Testis (tissue), 3 donors: Measurements from ENCODE around the gene GLCE. TPM values are rescaled to one million over a fixed set of nuclear protein-coding genes. Genes with fewer than 3 reads are reported as not detected.

ENCODE experiments used
- DNase-seq: peaks from one replicate; pipeline ENCODE4 v3.0.0-alpha.2; 2019
- H3K27ac ChIP-seq, 2 donors: fragments of 200-600 bp; sonication (generic); one replicate each; pipeline ENCODE4 v1.5.1; 2019
- H3K27me3 ChIP-seq: fragments of 200-600 bp; sonication (generic); one replicate; pipeline ENCODE4 v1.5.1; 2019
- H3K36me3 ChIP-seq: fragments of 200-600 bp; sonication (generic); one replicate; pipeline ENCODE4 v1.5.1; 2017; ENCODE audit warnings: low read depth; ENCODE audit errors: missing control alignments
- H3K4me1 ChIP-seq: fragments of 200-600 bp; sonication (generic); one replicate; pipeline ENCODE4 v1.5.1; 2019
- H3K4me3 ChIP-seq, 2 donors: fragments of 200-600 bp; sonication (generic); one replicate each; pipeline ENCODE4 v1.5.1; 2017 to 2019
- H3K9me3 ChIP-seq: fragments of 200-600 bp; sonication (generic); one replicate; pipeline ENCODE4 v1.5.1; 2017
- POLR2A ChIP-seq: fragments of 450-650 bp; IDR thresholded peaks from one replicate; pipeline ENCODE4 v1.6.1; 2017; ENCODE audit warnings: antibody characterized with exemption, mild to moderate bottlenecking, moderate library complexity
- WGBS, 2 donors: methylation state at CpG; one replicate each; pipeline ENCODE4 v1.1.5; 2018; 5-methylcytosine and 5-hydroxymethylcytosine counted together
- intact Hi-C: fragments of 100-400 bp; cut with DNase I; formaldehyde crosslinking; loops from one replicate; pipeline ENCODE4 v1.15.1; 2023; ENCODE audit warnings: low total_unique reads
- polyA plus RNA-seq: library from polyadenylated mRNA; stranded (reverse); fragments of 350-450 nt; fragmentation: Illumina TruSeq; extraction: RNeasy Lipid Tissue Mini Kit (QIAGEN cat#74804); gene quantifications from one replicate; pipeline ENCODE4 v1.2.3, GENCODE V29; 2014; ENCODE audit warnings: low read depth, low replicate concordance; ENCODE audit not compliant: insufficient read depth
- total RNA-seq, 2 donors: library from RNA; depleted of rRNA; stranded (reverse); fragments of >200 nt; gene quantifications; one replicate each; pipeline ENCODE4 v1.2.3, GENCODE V29; 2016
- TF ChIP-seq, protein P1 (sequence below), 3 experiments: fragments of 450-650 bp in 2 of 3; fragments of 200-600 bp in 1 of 3; sonication (generic) in 1 of 3; IDR thresholded peaks; one replicate each; pipeline ENCODE4 v1.5.1; 2016 to 2019; ENCODE audit warnings: antibody characterized with exemption in 3 of 3, mild to moderate bottlenecking in 2 of 3, moderate library complexity in 1 of 3

GLCE gene
- total and polyA plus RNA-seq, 3 donors from 2014 or later, result 10.2 to 18.0 (median 15.5) TPM

DNA sequence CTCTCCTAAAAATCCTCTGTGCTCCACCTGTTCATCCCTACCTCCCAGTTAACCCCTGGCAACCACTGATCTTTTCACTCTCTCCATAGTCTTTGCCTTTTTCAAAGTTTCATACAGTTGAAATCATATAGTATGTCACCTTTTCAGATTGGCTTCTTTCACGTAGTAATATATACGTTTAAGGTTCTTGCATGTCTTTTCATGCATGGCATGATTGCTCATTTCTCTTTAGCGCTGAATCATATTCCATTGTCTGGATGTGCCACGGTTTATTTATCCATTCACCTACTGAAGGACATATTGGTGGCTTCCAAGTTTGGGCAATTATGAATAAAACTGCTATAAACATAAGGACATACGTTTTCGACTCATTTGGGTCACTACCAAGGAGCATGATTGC, 28.7 kb downstream of the GLCE start:
- no peak for DNase-seq
- 94 to 95% methylated on average over 6 of the region's 6 CpGs for WGBS, 2 donors
- peaks cover 6% of the 10 kb centered on the region for H3K4me1 ChIP-seq
- H3K4me3 ChIP-seq, result no peak overlapping the region
- TF ChIP-seq, protein P1, sequence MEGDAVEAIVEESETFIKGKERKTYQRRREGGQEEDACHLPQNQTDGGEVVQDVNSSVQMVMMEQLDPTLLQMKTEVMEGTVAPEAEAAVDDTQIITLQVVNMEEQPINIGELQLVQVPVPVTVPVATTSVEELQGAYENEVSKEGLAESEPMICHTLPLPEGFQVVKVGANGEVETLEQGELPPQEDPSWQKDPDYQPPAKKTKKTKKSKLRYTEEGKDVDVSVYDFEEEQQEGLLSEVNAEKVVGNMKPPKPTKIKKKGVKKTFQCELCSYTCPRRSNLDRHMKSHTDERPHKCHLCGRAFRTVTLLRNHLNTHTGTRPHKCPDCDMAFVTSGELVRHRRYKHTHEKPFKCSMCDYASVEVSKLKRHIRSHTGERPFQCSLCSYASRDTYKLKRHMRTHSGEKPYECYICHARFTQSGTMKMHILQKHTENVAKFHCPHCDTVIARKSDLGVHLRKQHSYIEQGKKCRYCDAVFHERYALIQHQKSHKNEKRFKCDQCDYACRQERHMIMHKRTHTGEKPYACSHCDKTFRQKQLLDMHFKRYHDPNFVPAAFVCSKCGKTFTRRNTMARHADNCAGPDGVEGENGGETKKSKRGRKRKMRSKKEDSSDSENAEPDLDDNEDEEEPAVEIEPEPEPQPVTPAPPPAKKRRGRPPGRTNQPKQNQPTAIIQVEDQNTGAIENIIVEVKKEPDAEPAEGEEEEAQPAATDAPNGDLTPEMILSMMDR (IDR thresholded peaks at IDR 0.05), result no peak
- no peak for TF ChIP-seq POLR2A
- H3K9me3 ChIP-seq, result no peaks in the 10 kb centered on the region
- no peaks in the 10 kb centered on the region for H3K27me3 ChIP-seq
- no peaks in the 10 kb centered on the region for H3K36me3 ChIP-seq
- no peak overlapping the region for H3K27ac ChIP-seq
- intact Hi-C loops, result no loop called here

DNA sequence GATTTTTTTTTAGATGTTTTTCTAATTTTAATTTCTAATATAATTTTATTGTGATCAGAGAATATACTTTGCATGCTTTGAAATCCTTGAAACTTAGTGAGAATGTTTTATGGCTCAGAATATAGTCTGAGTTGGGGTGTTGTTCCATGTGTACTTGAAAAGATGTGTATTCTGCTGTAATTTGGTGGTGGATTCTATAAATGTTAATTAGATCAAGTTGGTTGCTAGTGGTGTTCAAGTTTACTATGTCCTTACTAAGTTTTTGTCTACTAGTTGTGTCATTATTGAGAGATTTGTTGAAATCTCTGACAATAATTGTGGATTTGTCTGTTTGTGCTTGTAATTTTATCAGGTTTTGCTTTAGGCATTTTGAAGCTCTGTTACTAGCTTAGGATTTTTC, 29.7 kb downstream of the GLCE start:
- TF ChIP-seq, protein P1 (IDR thresholded peaks at IDR 0.05), result no peak
- TF ChIP-seq POLR2A, result no peak
- peaks cover 14% of the 10 kb centered on the region for H3K4me1 ChIP-seq
- no peaks in the 10 kb centered on the region for H3K36me3 ChIP-seq
- no peak overlapping the region for H3K4me3 ChIP-seq
- H3K27me3 ChIP-seq, result no peaks in the 10 kb centered on the region
- no peak overlapping the region for H3K27ac ChIP-seq
- intact Hi-C loops, result no loop called here
- H3K9me3 ChIP-seq, result no peaks in the 10 kb centered on the region
- DNase-seq, result no peak

DNA sequence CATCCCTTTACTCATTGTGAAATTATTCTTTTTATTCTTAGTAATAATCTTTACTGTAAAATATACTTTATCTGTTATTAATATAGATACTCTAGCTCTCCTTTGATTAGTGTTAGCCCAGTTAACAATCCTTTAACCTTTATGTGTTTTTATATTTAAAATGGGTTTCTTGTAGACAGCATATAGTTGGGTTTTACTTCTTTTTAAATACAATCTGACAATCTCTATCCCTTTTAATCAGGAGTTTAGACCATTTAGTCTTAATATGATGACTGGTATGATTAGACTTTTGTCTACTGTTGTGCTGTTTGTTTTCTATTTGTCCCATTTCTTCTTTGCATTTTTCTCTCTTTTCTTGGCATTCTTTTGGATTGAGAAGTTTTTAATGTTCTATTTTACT, 30.1 kb downstream of the GLCE start:
- DNase-seq, result no peak
- no peaks in the 10 kb centered on the region for H3K9me3 ChIP-seq
- TF ChIP-seq, protein P1 (IDR thresholded peaks at IDR 0.05), result no peak
- TF ChIP-seq POLR2A, result no peak
- no peaks in the 10 kb centered on the region for H3K27me3 ChIP-seq
- intact Hi-C loops, result no loop called here
- no peak overlapping the region for H3K4me3 ChIP-seq
- no peaks in the 10 kb centered on the region for H3K36me3 ChIP-seq
- H3K4me1 ChIP-seq, result peaks cover 17% of the 10 kb centered on the region
- H3K27ac ChIP-seq, result no peak overlapping the region

DNA sequence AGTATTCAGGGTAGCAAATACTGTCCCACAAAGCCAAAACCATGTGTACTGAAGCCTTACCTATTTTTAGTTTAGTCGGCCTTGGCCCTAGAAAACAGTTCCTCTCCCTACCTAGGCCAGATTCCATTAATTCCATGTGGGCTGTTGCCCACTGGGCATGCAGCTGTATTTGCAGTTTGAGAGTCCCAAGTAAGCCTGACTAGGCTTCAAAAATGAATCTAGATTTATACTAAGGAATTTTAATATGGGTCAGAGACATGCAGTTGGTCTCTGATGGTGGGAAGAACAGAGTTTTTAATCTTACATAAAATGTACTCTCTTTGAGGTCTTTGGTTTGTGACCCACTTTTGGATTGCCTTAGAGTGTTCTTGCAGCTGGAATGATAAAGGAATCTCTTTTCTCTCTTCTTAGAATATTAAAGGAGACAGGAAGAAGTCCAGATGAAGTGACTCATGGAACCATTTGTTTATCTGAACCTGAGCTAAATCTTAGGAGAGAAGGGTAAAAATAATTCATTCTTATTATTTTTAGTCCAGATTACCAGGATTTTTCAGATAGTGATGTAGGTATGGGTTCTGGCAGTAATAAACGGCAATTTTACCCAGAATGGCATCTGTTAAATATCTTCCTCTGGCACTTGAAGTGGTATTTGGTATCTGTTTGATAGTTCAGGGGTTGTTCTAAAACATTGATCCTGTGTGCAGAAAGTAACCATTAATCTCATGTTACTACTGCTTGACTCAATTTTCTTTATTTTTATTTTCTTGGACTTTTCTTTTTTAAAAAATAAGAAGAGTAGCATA, 33.8 kb downstream of the GLCE start:
- no peak for DNase-seq
- no peak for TF ChIP-seq POLR2A
- TF ChIP-seq, protein P1 (IDR thresholded peaks at IDR 0.05), result no peak
- Histone ChIP-seq H3K27ac (peak overlapping the region in 1 of 2 donors; percentile 40), H3K9me3 (no peaks in the 10 kb centered on the region), H3K4me3 (no peak overlapping the region), H3K4me1 (peaks cover 22% of the 10 kb centered on the region), H3K27me3 (no peaks in the 10 kb centered on the region), H3K36me3 (no peaks in the 10 kb centered on the region)
- WGBS, 2 donors, result 25 to 51% methylated on average over 2 of the region's 2 CpGs
- intact Hi-C loops, result no loop called here

DNA sequence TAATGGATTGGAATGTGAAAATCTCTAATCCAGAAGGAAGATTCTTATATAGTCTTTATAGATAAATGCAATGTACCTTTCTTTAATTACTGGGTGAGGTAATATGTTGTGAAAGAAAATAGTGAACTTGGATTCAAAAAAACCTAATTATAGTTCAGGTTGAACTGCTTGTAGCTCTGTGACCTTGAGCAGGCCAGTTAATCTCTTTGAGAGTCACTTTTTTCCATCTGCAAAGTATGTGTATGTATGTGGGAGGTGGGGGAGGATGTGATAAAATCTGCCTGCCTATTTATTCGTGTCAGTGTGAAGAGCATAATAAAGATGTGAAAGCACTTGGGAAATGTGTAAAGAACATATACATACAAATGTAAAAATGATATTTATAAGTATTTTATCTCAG, 34.4 kb downstream of the GLCE start:
- TF ChIP-seq, protein P1 (IDR thresholded peaks at IDR 0.05), result no peak
- no peak for TF ChIP-seq POLR2A

More for the DNA sequence above, 34.4 kb downstream of the GLCE start:
- 26 to 33% methylated on average over 1 of the region's 1 CpG for WGBS, 2 donors
- no peak for DNase-seq
- H3K36me3 ChIP-seq, result no peaks in the 10 kb centered on the region
- H3K27me3 ChIP-seq, result no peaks in the 10 kb centered on the region
- H3K4me1 ChIP-seq, result peaks cover 22% of the 10 kb centered on the region
- peak overlapping the region in 1 of 2 donors; percentile 40 for H3K27ac ChIP-seq
- H3K9me3 ChIP-seq, result no peaks in the 10 kb centered on the region
- H3K4me3 ChIP-seq, result no peak overlapping the region
- intact Hi-C loops, result no loop called here
